ENCODE measurements around the gene TFDP1. TPM values are rescaled to one million over a fixed set of nuclear protein-coding genes. Genes with fewer than 3 reads are reported as not detected.

TFDP1 gene
- total RNA-seq, 2 donors from 2014 or later = 31.1 to 33.6 TPM

Other genes starting within 250 kb of the TFDP1 start
- under 1 TPM in 1 of 2 donors, not detected in 1; 0.57 TPM for gene GRTP1, start 220.6 kb upstream of the TFDP1 start, total RNA-seq
- under 1 TPM; 0.21 to 0.94 TPM for gene ADPRHL1, start 131.3 kb upstream of the TFDP1 start, total RNA-seq
- gene DCUN1D2, start 94.0 kb upstream of the TFDP1 start, total RNA-seq = 10 to 100 TPM; 12.8 to 15.2 TPM
- gene ATP4B, start 73.4 kb downstream of the TFDP1 start, total RNA-seq = not detected
- gene GRK1, start 82.5 kb downstream of the TFDP1 start, total RNA-seq = under 1 TPM in 1 of 2 donors, not detected in 1; 0.07 TPM
- gene TMEM255B, start 174.5 kb downstream of the TFDP1 start, total RNA-seq = 1 to 10 TPM in 1 of 2 donors, under 1 TPM in 1; 0.86 to 1.4 TPM